H1 (cell line): Measurements from ENCODE around the gene METRNL. TPM values are rescaled to one million over a fixed set of nuclear protein-coding genes. Genes with fewer than 3 reads are reported as not detected.

Experiments used
- CBX8 ChIP-seq: fragments of 300-800, 300-1000 bp; sonication (generic); IDR thresholded peaks from 2 replicates; pipeline ENCODE4 v1.7.1; 2016; ENCODE audit warnings: low read depth, low read length, borderline replicate concordance
- SIRT6 ChIP-seq: IDR thresholded peaks from one replicate; pipeline ENCODE4 v1.7.1; 2012; ENCODE audit warnings: low read length, inconsistent platforms
- polyA plus RNA-seq, 7 experiments: library from polyadenylated mRNA; depleted of rRNA in 3 of 7; stranded (reverse) in 5 of 7; unstranded in 2 of 7; fragments of >200 nt in 5 of 7; fragments of 200-250 nt in 2 of 7; gene quantifications; 1 replicate in 5 of 7; 2 replicates in 1 of 7; 4 replicates in 1 of 7; pipeline versions ENCODE4 v1.2.1 to v1.2.3, GENCODE V29; 2011 to 2013; ENCODE audit warnings: missing spikeins in 2 of 7, mixed read lengths in 2 of 7
- total RNA-seq: library from RNA; stranded (reverse); fragmentation: NEBNext Ultra II Directional; extraction: Animal tissue kit (Norgen Biotek cat#: 25700); gene quantifications from 2 replicates; pipeline ENCODE4 v1.2.1, GENCODE V29; 2021

METRNL gene
- total and polyA plus RNA-seq, 2 of the 8 experiments (the other 6 are each of a cell fraction or from before 2014, with no cell fraction given): 13.9 to 14.2 TPM

DNA sequence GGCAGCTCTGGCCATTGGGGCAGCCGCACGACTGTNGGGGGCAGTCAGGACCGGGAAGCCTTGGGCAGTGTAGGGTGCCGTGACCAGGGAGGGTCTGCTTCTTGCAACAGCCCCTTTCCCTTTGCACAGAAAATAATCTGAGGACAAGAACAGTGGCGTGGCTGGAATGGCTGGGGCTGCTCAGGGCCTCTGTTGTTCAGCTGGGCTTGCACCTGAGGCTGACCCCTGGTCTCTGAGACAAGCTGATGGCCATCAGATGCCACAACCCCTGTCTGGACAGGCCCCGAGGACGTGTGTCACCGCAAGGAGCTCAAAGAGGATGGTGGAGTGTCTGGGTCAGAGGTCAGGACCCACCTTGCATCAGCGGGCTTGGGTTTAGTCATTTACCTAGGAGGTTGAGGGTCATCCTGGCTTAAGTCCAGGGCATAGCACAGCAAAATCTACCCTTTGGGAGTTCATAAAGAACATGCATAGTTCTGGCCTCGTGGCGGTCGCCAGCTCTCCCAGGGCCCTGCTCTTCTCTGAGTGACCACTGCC, 46.9 kb downstream of the METRNL start (continued):
- TF ChIP-seq CBX8 (no peak), SIRT6 (no peak)
